Measurements from ENCODE around the gene CALD1.
"Not testable (repeated sequence)": the region's sequence is repeated elsewhere in the genome, so short reads cannot be mapped to it uniquely, and the experiment has no call there.

Gene CALD1

GRCh38 chr7:134968110-134968509, 188.7 kb downstream of the CALD1 start:
- no peak for TF ChIP-seq CTCF (conservative IDR thresholded peaks at IDR 0.05; ENCODE audit: low read depth)
- ChIA-PET POLR2A (ENCODE audit: low non-redundant PET) (no interaction called here), CTCF (no interaction called here)
- H3K27ac ChIP-seq, result no peak overlapping the region
- no peak for DNase-seq (ENCODE audit: low spot score)

GRCh38 chr7:134981645-134982044, 202.2 kb downstream of the CALD1 start:
- DNase-seq (ENCODE audit: low spot score); POLR2A ChIA-PET (ENCODE audit: low non-redundant PET); CTCF ChIA-PET; H3K27ac ChIP-seq: not testable (repeated sequence)

- TF ChIP-seq CTCF (conservative IDR thresholded peaks at IDR 0.05; ENCODE audit: low read depth), result no peak
- H3K27ac ChIP-seq, result peak overlapping the region; percentile 85
- POLR2A ChIA-PET (ENCODE audit: low non-redundant PET), result no interaction called here
- CTCF ChIA-PET, result interaction anchor here (0.6 to 1.2 kb wide), 4 partner anchors 10 to 1824 kb away, joined by 3 to 5 read pairs (median 3); partner anchors contain the start of gene TMEM140
- no peak for DNase-seq (ENCODE audit: low spot score)
Observed at GRCh38 chr7:134985894-134986362, 206.5 kb downstream of the CALD1 start.

GRCh38 chr7:134986363-134987251, 207.2 kb downstream of the CALD1 start, which contains the start of gene AGBL3:
TSS of gene AGBL3 (plus strand) at chr7:134986508. CDS start at chr7:134987934, 1,426 bp downstream.
- ChIA-PET CTCF (interaction anchor here (0.6 to 1.2 kb wide), 5 partner anchors 10 to 1824 kb away, joined by 3 to 5 read pairs (median 3); partner anchors contain the start of gene TMEM140), POLR2A (ENCODE audit: low non-redundant PET) (no interaction called here)
- H3K27ac ChIP-seq, result peak within 1 kb of the TSS; percentile 85
- DNase-seq (ENCODE audit: low spot score), result peak; percentile 92
- peak; percentile 86 for TF ChIP-seq CTCF (conservative IDR thresholded peaks at IDR 0.05; ENCODE audit: low read depth)

GRCh38 chr7:134988161-134988560, 208.7 kb downstream of the CALD1 start:
- no peak for DNase-seq (ENCODE audit: low spot score)
- no peak for TF ChIP-seq CTCF (conservative IDR thresholded peaks at IDR 0.05; ENCODE audit: low read depth)
- POLR2A ChIA-PET (ENCODE audit: low non-redundant PET), result no interaction called here
- no peak overlapping the region for H3K27ac ChIP-seq
- CTCF ChIA-PET, result interaction anchor here (0.7 kb wide), 1 partner anchor 9 kb away, joined by 3 read pairs; no protein-coding TSS in a partner anchor

GRCh38 chr7:134991469-134992339, 212.3 kb downstream of the CALD1 start:
- no peak for TF ChIP-seq CTCF (conservative IDR thresholded peaks at IDR 0.05; ENCODE audit: low read depth)
- no peak for DNase-seq (ENCODE audit: low spot score)
- POLR2A ChIA-PET (ENCODE audit: low non-redundant PET), result no interaction called here
- CTCF ChIA-PET, result interaction anchor here (0.8 kb wide), 1 partner anchor 226 kb away, joined by 5 read pairs; no protein-coding TSS in a partner anchor
- H3K27ac ChIP-seq, result no peak overlapping the region
